HepG2 (cell line): ENCODE results near the gene MRPL10. TPM values are rescaled to one million over a fixed set of nuclear protein-coding genes. Genes with fewer than 3 reads are reported as not detected.

ENCODE experiments used
- ARID5B ChIP-seq: IDR thresholded peaks from 2 replicates; pipeline ENCODE4 v1.4.0; 2020; ENCODE audit warnings: mild to moderate bottlenecking, missing genetic modification reagents
- CBX1 ChIP-seq: IDR thresholded peaks from one replicate; pipeline ENCODE4 v1.6.1; 2016; ENCODE audit warnings: antibody characterized with exemption, low read depth
- CREBL2 ChIP-seq: sonication (generic); formaldehyde crosslinking; IDR thresholded peaks from 2 replicates; pipeline ENCODE4 v1.8.1; 2023; ENCODE audit warnings: missing genetic modification reagents, mild to moderate bottlenecking, borderline replicate concordance
- CREM ChIP-seq, 2 experiments: sonication (generic) in 1 of 2; formaldehyde crosslinking in 1 of 2; IDR thresholded peaks; 2 replicates each; pipeline versions ENCODE4 v1.4.0 to v1.6.1; 2016 to 2020; ENCODE audit warnings: antibody characterized with exemption in 1 of 2, mild to moderate bottlenecking in 1 of 2, missing genetic modification reagents in 1 of 2
- GABPB1 ChIP-seq: IDR thresholded peaks from 2 replicates; pipeline ENCODE4 v1.6.1; 2016; ENCODE audit warnings: mild to moderate bottlenecking, missing genetic modification reagents, moderate library complexity, missing compliant biosample characterization
- GLMP ChIP-seq: sonication (generic); formaldehyde crosslinking; IDR thresholded peaks from 2 replicates; pipeline ENCODE4 v1.9.0; 2021; ENCODE audit warnings: missing genetic modification reagents, mild to moderate bottlenecking, borderline replicate concordance
- HDAC6 ChIP-seq: fragments of 200-600 bp; sonication (generic); IDR thresholded peaks from 2 replicates; pipeline ENCODE4 v1.7.0; 2017; ENCODE audit warnings: mild to moderate bottlenecking, antibody characterized with exemption, low read length, low read depth
- HOXD1 ChIP-seq: sonication (generic); formaldehyde crosslinking; IDR thresholded peaks from 2 replicates; pipeline ENCODE4 v1.5.0; 2020; ENCODE audit warnings: missing genetic modification reagents
- IRF9 ChIP-seq: sonication (generic); formaldehyde crosslinking; IDR thresholded peaks from 2 replicates; pipeline ENCODE4 v1.8.0; 2022; ENCODE audit warnings: missing genetic modification reagents, mild to moderate bottlenecking, borderline replicate concordance
- MYPOP ChIP-seq: sonication (generic); formaldehyde crosslinking; IDR thresholded peaks from 2 replicates; pipeline ENCODE4 v1.8.1; 2023; ENCODE audit warnings: mild to moderate bottlenecking, moderate library complexity, missing genetic modification reagents
- NFKB2 ChIP-seq: sonication (generic); formaldehyde crosslinking; IDR thresholded peaks from 2 replicates; pipeline ENCODE4 v1.4.0; 2020; ENCODE audit warnings: missing genetic modification reagents, borderline replicate concordance
- NKX3-1 ChIP-seq: sonication (generic); formaldehyde crosslinking; IDR thresholded peaks from 2 replicates; pipeline ENCODE4 v1.5.0; 2020; ENCODE audit warnings: missing genetic modification reagents
- PLSCR1 ChIP-seq: sonication (generic); formaldehyde crosslinking; IDR thresholded peaks from 2 replicates; pipeline ENCODE4 v1.5.0; 2020; ENCODE audit warnings: missing genetic modification reagents, mild to moderate bottlenecking, borderline replicate concordance
- SAFB2 ChIP-seq: sonication (generic); formaldehyde crosslinking; IDR thresholded peaks from 2 replicates; pipeline ENCODE4 v1.5.1; 2020; ENCODE audit warnings: missing genetic modification reagents, low read depth, mild to moderate bottlenecking, borderline replicate concordance
- ZBTB20 ChIP-seq: sonication (generic); formaldehyde crosslinking; IDR thresholded peaks from 2 replicates; pipeline ENCODE4 v1.8.1; 2023; ENCODE audit warnings: missing genetic modification reagents, low read depth, mild to moderate bottlenecking, borderline replicate concordance
- ZBTB3 ChIP-seq: sonication (generic); formaldehyde crosslinking; IDR thresholded peaks from 2 replicates; pipeline ENCODE4 v1.4.0; 2020; ENCODE audit warnings: low read depth, mild to moderate bottlenecking, moderate library complexity, missing genetic modification reagents, borderline replicate concordance
- ZKSCAN1 ChIP-seq: fragments of 150-350 bp; IDR thresholded peaks from 2 replicates; pipeline ENCODE4 v1.6.1; 2014; ENCODE audit warnings: low read length
- ZMAT3 ChIP-seq: sonication (generic); formaldehyde crosslinking; conservative IDR thresholded peaks from 2 replicates; pipeline ENCODE4 v1.7.0; 2021; ENCODE audit warnings: missing genetic modification reagents
- ZNF451 ChIP-seq: sonication (generic); formaldehyde crosslinking; IDR thresholded peaks from 2 replicates; pipeline ENCODE4 v1.5.0; 2020; ENCODE audit warnings: mild to moderate bottlenecking, missing genetic modification reagents
- ZNF788 ChIP-seq: sonication (generic); formaldehyde crosslinking; IDR thresholded peaks from 2 replicates; pipeline ENCODE4 v1.5.0; 2020; ENCODE audit warnings: mild to moderate bottlenecking, missing genetic modification reagents, borderline replicate concordance
- ZZZ3 ChIP-seq: sonication (generic); formaldehyde crosslinking; IDR thresholded peaks from 2 replicates; pipeline ENCODE4 v1.4.0; 2020; ENCODE audit warnings: missing genetic modification reagents, mild to moderate bottlenecking, borderline replicate concordance
- polyA plus RNA-seq, 8 experiments: library from polyadenylated mRNA; depleted of rRNA in 3 of 8; stranded (reverse) in 7 of 8; unstranded in 1 of 8; fragments of >200 nt; fragmentation: Illumina TruSeq in 4 of 8; extraction: Trizol in 4 of 8; gene quantifications; 2 replicates each; pipeline versions ENCODE4 v1.2.1 to v1.2.3, GENCODE V29; 2011 to 2016; ENCODE audit warnings: low read depth in 4 of 8, missing spikeins in 1 of 8, mixed read lengths in 1 of 8; ENCODE audit not compliant: insufficient read depth in 1 of 8
- total RNA-seq, 5 experiments: library from RNA; depleted of rRNA; stranded (reverse); fragments of >200 nt; fragmentation: Illumina TruSeq; extraction: Trizol; gene quantifications; 2 replicates each; pipeline ENCODE4 v1.2.3, GENCODE V29; 2016; ENCODE audit warnings: low read depth in 1 of 5

The MRPL10 gene
- total and polyA plus RNA-seq, 2 of the 13 experiments (the other 11 are each of a cell fraction or from before 2014, with no cell fraction given): 56.7 to 149 TPM

- TF ChIP-seq ZZZ3 (CRISPR knock-in tag) (0 out of 2 replicates have a peak, but pooled peaks have one; percentile 47), HOXD1 (CRISPR knock-in tag) (no peak), ZKSCAN1 (no peak), NFKB2 (CRISPR knock-in tag) (no peak), ZBTB3 (no peak), HDAC6 (no peak), PLSCR1 (CRISPR knock-in tag) (no peak), ZMAT3 (CRISPR knock-in tag) (no peak), ZNF788 (CRISPR knock-in tag) (no peak), CREBL2 (CRISPR knock-in tag) (no peak), CBX1 (no peak), IRF9 (CRISPR knock-in tag) (no peak), ZBTB20 (0 out of 2 replicates have a peak, but pooled peaks have one; percentile 26), MYPOP (no peak), SAFB2 (CRISPR knock-in tag) (0 out of 2 replicates have a peak, but pooled peaks have one; percentile 41), CREM (IDR thresholded peaks at IDR 0.05) (no peak), CREM (CRISPR knock-in tag; IDR thresholded peaks at IDR 0.05) (no peak), ARID5B (CRISPR knock-in tag) (no peak), NKX3-1 (CRISPR knock-in tag) (no peak), GABPB1 (no peak), ZNF451 (no peak), GLMP (no peak)
Measured at GRCh38 chr17:47840001-47840741, 8.8 kb upstream of the MRPL10 start (continued).
